Naive thymus-derived CD4-positive, alpha-beta T cell (primary cell): ENCODE data around the gene CHRNA4. TPM values are rescaled to one million over a fixed set of nuclear protein-coding genes. Genes with fewer than 3 reads are reported as not detected.
A peak's percentile ranks its signal among the peaks of the same experiment; 100 is the strongest.

Experiments
- ATAC-seq: fragments of 150-1000 bp; cut with Tn5 transposase; 2 replicates; pipeline ENCODE4 v1.10.0; 2021; ENCODE audit warnings: mild to moderate bottlenecking, moderate library complexity
- CTCF ChIA-PET: fragments of 350-600 bp; sonication (Branson Sonifier 250); formaldehyde crosslinking; loops from one replicate; lab custom pipeline; 2021; ENCODE audit warnings: antibody characterized with exemption; lab: Charles Lee
- POLR2A ChIA-PET: fragments of 350-600 bp; sonication (Branson Sonifier 250); formaldehyde crosslinking; loops from one replicate; lab custom pipeline; 2021; ENCODE audit warnings: antibody characterized with exemption, inconsistent platforms; lab: Charles Lee
- DNase-seq, 9 donors: peaks; one replicate each; pipeline versions ENCODE4 v3.0.0 to v3.0.0-alpha.2; 2020 to 2022; ENCODE audit warnings: mixed read lengths in 1 of 9
- H3K27ac ChIP-seq: one replicate; pipeline ENCODE4 v1.7.0; 2013; ENCODE audit warnings: mild to moderate bottlenecking, low read depth, low read length, moderate library complexity
- H3K27me3 ChIP-seq, 2 donors: one replicate each; pipeline ENCODE4 v1.7.0; 2013; ENCODE audit warnings: low read length in 2 of 2, mild to moderate bottlenecking in 2 of 2, moderate library complexity in 2 of 2; ENCODE audit not compliant: control insufficient read depth in 2 of 2, insufficient read depth in 2 of 2
- H3K36me3 ChIP-seq, 3 experiments: 1 replicate in 2 of 3; 2 replicates in 1 of 3; pipeline ENCODE4 v1.7.0; 2013; ENCODE audit warnings: low read length in 3 of 3, mild to moderate bottlenecking in 3 of 3, moderate library complexity in 1 of 3; ENCODE audit not compliant: insufficient read depth in 3 of 3, control insufficient read depth in 2 of 3
- H3K4me1 ChIP-seq, 2 donors: one replicate each; pipeline ENCODE4 v1.7.0; 2013; ENCODE audit warnings: low read length in 2 of 2, mild to moderate bottlenecking in 2 of 2, moderate library complexity in 1 of 2; ENCODE audit not compliant: control insufficient read depth in 2 of 2, insufficient read depth in 2 of 2
- H3K4me3 ChIP-seq: 2 replicates; pipeline ENCODE4 v1.7.0; 2013; ENCODE audit warnings: mild to moderate bottlenecking, low read length
- H3K9me3 ChIP-seq, 3 experiments: 1 replicate in 2 of 3; 2 replicates in 1 of 3; pipeline ENCODE4 v1.7.0; 2013; ENCODE audit warnings: low read length in 3 of 3; ENCODE audit not compliant: control insufficient read depth in 2 of 3
- H3K27ac Mint-ChIP-seq, 9 donors: one replicate each; pipeline ENCODE4 v1.8.0; 2020 to 2022; ENCODE audit warnings: mixed read lengths in 9 of 9, mild to moderate bottlenecking in 8 of 9, moderate library complexity in 5 of 9, inconsistent platforms in 2 of 9
- H3K27me3 Mint-ChIP-seq, 5 donors: one replicate each; pipeline ENCODE4 v1.8.0; 2021 to 2022; ENCODE audit warnings: mixed read lengths in 5 of 5, mild to moderate bottlenecking in 1 of 5
- H3K36me3 Mint-ChIP-seq, 5 donors: one replicate each; pipeline ENCODE4 v1.8.0; 2020 to 2022; ENCODE audit warnings: mixed read lengths in 5 of 5, mild to moderate bottlenecking in 3 of 5, inconsistent platforms in 1 of 5
- H3K4me1 Mint-ChIP-seq, 7 donors: one replicate each; pipeline ENCODE4 v1.8.0; 2020 to 2022; ENCODE audit warnings: mixed read lengths in 7 of 7, mild to moderate bottlenecking in 3 of 7, inconsistent platforms in 1 of 7
- H3K4me3 Mint-ChIP-seq, 10 donors: one replicate each; pipeline ENCODE4 v1.8.0; 2020 to 2022; ENCODE audit warnings: mild to moderate bottlenecking in 10 of 10, mixed read lengths in 10 of 10, moderate library complexity in 6 of 10, inconsistent platforms in 2 of 10
- H3K9me3 Mint-ChIP-seq, 11 donors: one replicate each; pipeline ENCODE4 v1.8.0; 2020 to 2022; ENCODE audit warnings: mixed read lengths in 11 of 11, mild to moderate bottlenecking in 4 of 11, inconsistent platforms in 1 of 11, moderate library complexity in 1 of 11
- intact Hi-C, 2 donors: fragments of 100-400 bp; cut with micrococcal nuclease; formaldehyde crosslinking; loops; one replicate each; pipeline ENCODE4 v1.15.1; 2023
- polyA plus RNA-seq, 2 donors: library from polyadenylated mRNA; unstranded; fragments of 300-500 nt; fragmentation: Illumina TruSeq; gene quantifications; one replicate each; pipeline ENCODE4 v1.2.3, GENCODE V29; 2021
- total RNA-seq, 6 experiments: library from RNA in 5 of 6; stranded (reverse) in 5 of 6; gene quantifications; 1 replicate in 5 of 6; 2 replicates in 1 of 6; pipeline ENCODE4 v1.2.3 and lab custom pipeline; 2021 to 2026

Gene CHRNA4
- total and polyA plus RNA-seq, 7 experiments from 2014 or later, result not detected

DNA sequence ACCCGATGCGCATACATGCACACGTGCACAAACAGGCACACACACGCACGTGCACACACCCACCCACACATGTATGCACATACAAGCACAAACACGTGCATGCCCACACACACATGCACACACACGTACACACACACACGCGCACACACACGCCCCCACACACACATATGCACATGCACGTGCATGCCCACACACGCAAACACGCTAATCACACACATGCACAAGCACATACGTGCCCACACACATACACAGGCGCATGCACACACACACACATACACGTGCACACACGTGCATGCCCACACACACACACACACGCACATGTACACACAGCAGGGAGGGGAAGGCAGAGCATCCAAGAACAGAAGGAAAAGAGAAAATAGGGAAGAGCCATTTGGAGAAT lies 26.8 kb upstream of the CHRNA4 start:
- Mint-ChIP-seq H3K9me3 (peaks cover 0 to 26% (median 17%) of the 10 kb centered on the region in 11 donors), H3K4me1 (peaks cover 0 to 6% (median 0%) of the 10 kb centered on the region in 7 donors), H3K4me3 (no peak overlapping the region), H3K27me3 (peaks cover 0 to 16% (median 9%) of the 10 kb centered on the region in 5 donors), H3K27ac (no peak overlapping the region), H3K36me3 (peaks cover 0 to 8% (median 4%) of the 10 kb centered on the region in 5 donors)
- Histone ChIP-seq H3K27me3 (no peaks in the 10 kb centered on the region), H3K4me1 (no peaks in the 10 kb centered on the region), H3K36me3 (no peaks in the 10 kb centered on the region), H3K4me3 (no peak overlapping the region), H3K27ac (no peak overlapping the region), H3K9me3 (peaks cover 0 to 10% (median 0%) of the 10 kb centered on the region in 3 experiments)
- no peak for ATAC-seq
- intact Hi-C loops, result no loop called here
- ChIA-PET POLR2A (no interaction called here), CTCF (no interaction called here)
- no peak for DNase-seq

DNA sequence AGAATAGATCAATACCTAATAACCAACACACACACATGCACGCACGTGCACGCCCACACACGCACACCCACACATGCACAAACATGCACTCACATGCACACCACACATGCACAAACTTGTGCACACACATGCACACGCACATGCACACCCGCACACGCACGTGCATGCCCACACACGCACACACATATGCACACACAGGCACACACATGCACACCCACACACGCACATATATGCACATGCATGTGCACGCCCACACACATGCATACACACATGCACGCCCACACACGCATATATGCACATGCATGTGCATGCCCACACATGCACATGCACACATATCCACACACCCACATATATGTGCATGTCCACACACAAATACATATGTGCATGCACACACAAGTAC lies 26.2 kb upstream of the CHRNA4 start:
- ChIA-PET POLR2A (no interaction called here), CTCF (no interaction called here)
- Histone ChIP-seq H3K27ac (no peak overlapping the region), H3K4me3 (no peak overlapping the region), H3K9me3 (peaks cover 0 to 10% (median 0%) of the 10 kb centered on the region in 3 experiments), H3K4me1 (no peaks in the 10 kb centered on the region), H3K36me3 (no peaks in the 10 kb centered on the region), H3K27me3 (no peaks in the 10 kb centered on the region)
- intact Hi-C loops, result no loop called here
- Mint-ChIP-seq H3K27ac (peak overlapping the region in 1 of 9 donors; percentile 6), H3K4me3 (no peak overlapping the region), H3K9me3 (peaks cover 0 to 26% (median 17%) of the 10 kb centered on the region in 11 donors), H3K36me3 (peaks cover 0 to 8% (median 4%) of the 10 kb centered on the region in 5 donors), H3K4me1 (peaks cover 0 to 6% (median 0%) of the 10 kb centered on the region in 7 donors), H3K27me3 (peaks cover 0 to 16% (median 9%) of the 10 kb centered on the region in 5 donors)
- ATAC-seq (no peak), DNase-seq (no peak)

DNA sequence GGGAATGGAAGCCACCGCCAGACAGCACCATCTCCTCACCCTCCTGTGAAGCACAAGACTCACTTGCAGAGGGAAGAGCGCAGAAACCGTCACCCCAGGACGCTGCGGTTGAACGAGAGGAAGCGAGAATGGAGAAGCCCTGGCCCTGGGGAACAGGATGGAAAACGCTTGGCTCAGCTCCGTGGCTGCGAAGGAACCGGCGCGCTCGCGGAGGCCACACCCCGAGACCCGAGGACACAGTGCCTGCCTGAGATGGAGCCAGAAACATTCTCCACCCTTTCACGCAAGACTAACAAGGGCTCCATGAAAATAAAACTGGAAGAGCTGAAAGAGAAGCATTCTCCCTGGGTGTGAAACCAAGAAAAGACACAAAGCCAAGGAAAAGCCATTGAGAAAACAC lies 25.3 kb upstream of the CHRNA4 start:
- Mint-ChIP-seq H3K27ac (peak overlapping the region in 1 of 9 donors; percentile 6), H3K4me3 (no peak overlapping the region), H3K4me1 (peaks cover 0 to 6% (median 0%) of the 10 kb centered on the region in 7 donors), H3K9me3 (peaks cover 0 to 26% (median 17%) of the 10 kb centered on the region in 11 donors), H3K27me3 (peaks cover 0 to 16% (median 9%) of the 10 kb centered on the region in 5 donors), H3K36me3 (peaks cover 0 to 8% (median 4%) of the 10 kb centered on the region in 5 donors)
- no peaks in the 10 kb centered on the region for H3K27me3 ChIP-seq
- CTCF ChIA-PET, result no interaction called here
- intact Hi-C loops, result no loop called here
- ATAC-seq (no peak), DNase-seq (no peak)
- H3K4me3 ChIP-seq, result no peak overlapping the region
- POLR2A ChIA-PET, result no interaction called here
- no peaks in the 10 kb centered on the region for H3K4me1 ChIP-seq
- H3K36me3 ChIP-seq, result no peaks in the 10 kb centered on the region
- no peak overlapping the region for H3K27ac ChIP-seq
- peaks cover 0 to 10% (median 0%) of the 10 kb centered on the region in 3 experiments for H3K9me3 ChIP-seq

DNA sequence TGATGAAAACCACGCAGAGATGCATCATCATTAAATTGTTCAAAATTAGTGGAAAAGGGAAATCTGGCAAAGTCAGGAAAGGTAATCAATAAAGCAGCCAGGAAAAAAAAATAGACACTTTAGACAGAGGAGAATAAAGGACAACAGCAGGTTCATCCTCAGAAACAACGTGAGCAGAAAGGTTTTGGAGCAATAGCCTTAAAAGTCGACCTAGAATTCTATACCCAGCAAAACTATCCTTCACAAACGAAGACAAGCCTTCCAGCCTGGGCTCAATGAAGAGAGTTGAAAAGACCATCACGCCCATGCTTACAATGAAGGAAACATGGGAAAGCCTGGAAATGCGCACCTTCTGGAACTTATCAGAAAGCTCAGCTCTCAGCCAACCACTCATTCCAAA lies 24.7 kb upstream of the CHRNA4 start:
- ChIA-PET CTCF (no interaction called here), POLR2A (no interaction called here)
- no peak overlapping the region for H3K27ac ChIP-seq
- no peak overlapping the region for H3K4me3 ChIP-seq
- H3K4me1 ChIP-seq, result no peaks in the 10 kb centered on the region
- no peaks in the 10 kb centered on the region for H3K27me3 ChIP-seq
- intact Hi-C loops, result no loop called here
- Mint-ChIP-seq H3K27me3 (peaks cover 0 to 16% (median 9%) of the 10 kb centered on the region in 5 donors), H3K4me3 (no peak overlapping the region), H3K36me3 (peaks cover 0 to 8% (median 4%) of the 10 kb centered on the region in 5 donors), H3K4me1 (peaks cover 0 to 6% (median 0%) of the 10 kb centered on the region in 7 donors), H3K9me3 (peaks cover 0 to 26% (median 17%) of the 10 kb centered on the region in 11 donors), H3K27ac (no peak overlapping the region)
- DNase-seq (no peak), ATAC-seq (no peak)
- peaks cover 0 to 10% (median 0%) of the 10 kb centered on the region in 3 experiments for H3K9me3 ChIP-seq
- H3K36me3 ChIP-seq, result no peaks in the 10 kb centered on the region

DNA sequence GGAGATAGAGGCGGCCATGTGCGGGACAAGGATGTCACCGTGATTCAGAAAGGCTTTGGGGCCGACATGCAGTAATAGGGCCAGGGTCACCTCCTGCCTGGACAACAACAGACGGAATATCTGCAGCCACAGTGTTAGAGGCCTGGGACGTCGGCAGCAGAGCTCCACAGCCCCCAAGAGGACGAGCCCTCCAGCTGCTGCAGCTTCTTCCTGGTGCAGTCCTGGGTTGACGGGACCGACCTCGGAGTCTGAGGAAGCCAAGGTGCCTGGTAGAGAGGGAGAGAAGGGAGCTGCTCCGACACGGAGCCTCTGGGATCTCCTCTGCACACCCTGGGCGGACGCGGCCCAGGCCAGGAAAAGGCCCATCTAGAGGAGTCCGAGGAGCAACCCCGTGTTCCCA lies 23.2 kb upstream of the CHRNA4 start:
- Mint-ChIP-seq H3K4me1 (peaks cover 0 to 6% (median 0%) of the 10 kb centered on the region in 7 donors), H3K36me3 (peaks cover 0 to 8% (median 4%) of the 10 kb centered on the region in 5 donors), H3K9me3 (peaks cover 0 to 26% (median 15%) of the 10 kb centered on the region in 11 donors), H3K27me3 (peaks cover 0 to 17% (median 8%) of the 10 kb centered on the region in 5 donors), H3K27ac (no peak overlapping the region), H3K4me3 (no peak overlapping the region)
- POLR2A ChIA-PET, result no interaction called here
- intact Hi-C loops, result loop anchor here in 1 of 2 donors (5.0 kb wide), 1 partner anchor 327 kb away; no protein-coding TSS in a partner anchor
- no peak overlapping the region for H3K27ac ChIP-seq
- no peak overlapping the region for H3K4me3 ChIP-seq
- no peaks in the 10 kb centered on the region for H3K27me3 ChIP-seq
- H3K4me1 ChIP-seq, result no peaks in the 10 kb centered on the region
- ATAC-seq (no peak), DNase-seq (no peak)
- H3K9me3 ChIP-seq, result peaks cover 0 to 10% (median 0%) of the 10 kb centered on the region in 3 experiments
- CTCF ChIA-PET, result interaction anchor here (0.8 kb wide), 1 partner anchor 161 kb away, joined by 4 read pairs; no protein-coding TSS in a partner anchor
- H3K36me3 ChIP-seq, result no peaks in the 10 kb centered on the region

DNA sequence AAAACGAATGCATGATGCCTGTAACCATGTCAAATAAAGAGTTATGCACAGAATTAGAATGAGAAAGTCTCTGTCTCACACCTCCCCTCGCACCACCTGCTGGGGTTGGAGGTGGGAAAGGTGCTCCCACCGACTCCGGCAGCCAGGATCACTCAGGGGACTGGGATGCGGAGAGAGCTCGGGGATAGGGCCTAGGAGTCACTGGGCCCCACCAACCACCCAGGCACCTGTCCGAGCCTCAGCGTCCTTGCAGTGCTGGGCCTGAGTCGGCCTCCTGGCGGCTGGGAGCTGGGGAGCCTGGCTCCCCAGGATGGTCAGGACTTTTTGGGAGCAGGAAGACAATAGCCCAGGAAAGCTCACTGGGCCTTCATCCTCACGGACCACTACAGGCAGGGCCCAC lies 22.4 kb upstream of the CHRNA4 start:
- no peak overlapping the region for H3K4me3 Mint-ChIP-seq
- peaks cover 0 to 8% (median 4%) of the 10 kb centered on the region in 5 donors for H3K36me3 Mint-ChIP-seq
- H3K27ac Mint-ChIP-seq, result no peak overlapping the region
- Histone ChIP-seq H3K36me3 (no peaks in the 10 kb centered on the region), H3K9me3 (peaks cover 0 to 10% (median 0%) of the 10 kb centered on the region in 3 experiments), H3K27ac (no peak overlapping the region), H3K27me3 (no peaks in the 10 kb centered on the region), H3K4me1 (no peaks in the 10 kb centered on the region), H3K4me3 (no peak overlapping the region)
- ATAC-seq, result no peak
- intact Hi-C loops, result loop anchor here (2.0 to 5.0 kb wide), 2 partner anchors 201 to 326 kb away; no protein-coding TSS in a partner anchor
- DNase-seq, result no peak
- POLR2A ChIA-PET, result no interaction called here
- CTCF ChIA-PET, result interaction anchor here (0.8 kb wide), 1 partner anchor 161 kb away, joined by 4 read pairs; no protein-coding TSS in a partner anchor
- peaks cover under 1 to 20% (median 12%) of the 10 kb centered on the region in 5 donors for H3K27me3 Mint-ChIP-seq
- H3K9me3 Mint-ChIP-seq, result peaks cover 0 to 26% (median 14%) of the 10 kb centered on the region in 11 donors
- peaks cover 0 to 6% (median 0%) of the 10 kb centered on the region in 7 donors for H3K4me1 Mint-ChIP-seq
